ENCODE measurements around the gene CSNK1G1. TPM values are rescaled to one million over a fixed set of nuclear protein-coding genes. Genes with fewer than 3 reads are reported as not detected.
"Not testable (repeated sequence)": the region's sequence is repeated elsewhere in the genome, so short reads cannot be mapped to it uniquely, and the experiment has no call there.

CSNK1G1 gene
- 10 to 100 TPM; 16.5 to 41.8 (median 33.3) TPM for total RNA-seq

- Histone ChIP-seq H3K27ac (peak within 1 kb of the TSS; percentile 59 to 82), H3K36me3 (no peaks in the 10 kb centered on the region), H3K4me3 (peak within 1 kb of the TSS; percentile 74 to 98), H3K9me3 (no peaks in the 10 kb centered on the region), H3K4me1 (peaks cover 4 to 7% of the 10 kb centered on the region in 2 donors), H3K27me3 (no peaks in the 10 kb centered on the region)
- intact Hi-C loops (cut with DNase I; ENCODE audit: low total_unique reads): no loop called here
- peak; percentile 95 to 96 for DNase-seq
- TF ChIP-seq POLR2A (IDR thresholded peaks at IDR 0.05): peak in 1 of 2 donors; percentile 32
- peak; percentile 37 to 48 (median 43) for TF ChIP-seq CTCF (IDR thresholded peaks at IDR 0.05)
These were observed at the start of gene CSNK1G1 for GRCh38 chr15:64355944-64356709. TSS of gene CSNK1G1 (minus strand) at chr15:64356173. CDS start at chr15:64300499, 55,674 bp downstream.

- DNase-seq: no peak
- Histone ChIP-seq H3K27ac (no peak overlapping the region), H3K36me3 (no peaks in the 10 kb centered on the region), H3K9me3 (no peaks in the 10 kb centered on the region), H3K4me1 (no peaks in the 10 kb centered on the region), H3K27me3 (no peaks in the 10 kb centered on the region), H3K4me3 (no peak overlapping the region)
- intact Hi-C loops (cut with DNase I; ENCODE audit: low total_unique reads): no loop called here
- TF ChIP-seq CTCF (IDR thresholded peaks at IDR 0.05) (no peak), POLR2A (IDR thresholded peaks at IDR 0.05) (no peak)
These were observed 44.6 kb upstream of the CSNK1G1 start for GRCh38 chr15:64400583-64400982.

GRCh38 chr15:64398575-64398974 lies 42.6 kb upstream of the CSNK1G1 start:
- H3K4me3 ChIP-seq: no peak overlapping the region
- H3K27me3 ChIP-seq: no peaks in the 10 kb centered on the region
- no peaks in the 10 kb centered on the region for H3K36me3 ChIP-seq
- no peak for DNase-seq
- H3K27ac ChIP-seq: no peak overlapping the region
- H3K9me3 ChIP-seq: no peaks in the 10 kb centered on the region
- no peaks in the 10 kb centered on the region for H3K4me1 ChIP-seq
- TF ChIP-seq CTCF (IDR thresholded peaks at IDR 0.05) (no peak), POLR2A (IDR thresholded peaks at IDR 0.05) (no peak)
- intact Hi-C loops (cut with DNase I; ENCODE audit: low total_unique reads): no loop called here

- Histone ChIP-seq H3K9me3 (no peaks in the 10 kb centered on the region), H3K36me3 (no peaks in the 10 kb centered on the region), H3K27me3 (no peaks in the 10 kb centered on the region), H3K4me3 (no peak overlapping the region), H3K4me1 (no peaks in the 10 kb centered on the region), H3K27ac (no peak overlapping the region)
- intact Hi-C loops (cut with DNase I; ENCODE audit: low total_unique reads): no loop called here
- TF ChIP-seq CTCF (IDR thresholded peaks at IDR 0.05) (no peak), POLR2A (IDR thresholded peaks at IDR 0.05) (no peak)
- DNase-seq: no peak
These were observed 40.8 kb upstream of the CSNK1G1 start for GRCh38 chr15:64396789-64397188.

- H3K9me3 ChIP-seq; H3K27me3 ChIP-seq; H3K4me3 ChIP-seq; intact Hi-C loops (cut with DNase I; ENCODE audit: low total_unique reads); H3K36me3 ChIP-seq; DNase-seq; H3K4me1 ChIP-seq; H3K27ac ChIP-seq: not testable (repeated sequence)
These were observed 36.5 kb upstream of the CSNK1G1 start for GRCh38 chr15:64392471-64392870.

Data from uterus (tissue), 4 donors.